HEK293 (cell line): ENCODE data around the gene AP1S1.

Experiments
- CTCF ChIA-PET: fragments of 350-600 bp; formaldehyde crosslinking; extraction: SDS; loops from one replicate; lab custom pipeline; 2021; ENCODE audit warnings: antibody characterized with exemption; lab: Yijun Ruan, JAX
- POLR2A ChIA-PET: fragments of 300-600 bp; formaldehyde crosslinking; extraction: SDS; loops from one replicate; lab custom pipeline; 2020; ENCODE audit warnings: antibody characterized with exemption, inconsistent platforms; lab: Yijun Ruan, JAX
- H3K27ac ChIP-seq: fragments of 200-500 bp; sonication (Bioruptor generic); 2 replicates; pipeline ENCODE4 v1.5.1; 2014; ENCODE audit warnings: low read depth, low read length, control low read depth, inconsistent platforms; ENCODE audit errors: extremely low read depth
- H3K36me3 ChIP-seq, 2 experiments: fragments of 200-500 bp in 1 of 2; sonication (Bioruptor generic) in 1 of 2; 1 replicate in 1 of 2; 2 replicates in 1 of 2; pipeline ENCODE4 v1.5.1; 2014 to 2017; ENCODE audit warnings: inconsistent platforms in 2 of 2, low read length in 2 of 2; ENCODE audit not compliant: control insufficient read depth in 2 of 2, insufficient read depth in 1 of 2
- H3K4me1 ChIP-seq: fragments of 200-500 bp; sonication (Bioruptor generic); 2 replicates; pipeline ENCODE4 v1.5.1; 2014; ENCODE audit warnings: mild to moderate bottlenecking, low read length, inconsistent platforms; ENCODE audit not compliant: control insufficient read depth, insufficient read depth
- H3K4me3 ChIP-seq: 2 replicates; pipeline ENCODE4 v1.5.1; 2011; ENCODE audit warnings: low read depth, mild to moderate bottlenecking, control low read depth, low read length, moderate library complexity
- H3K9me3 ChIP-seq: fragments of 200-500 bp; sonication (Bioruptor generic); 2 replicates; pipeline ENCODE4 v1.5.1; 2014; ENCODE audit warnings: low read depth, low read length, inconsistent platforms; ENCODE audit not compliant: control insufficient read depth, insufficient read depth
- GFI1B ChIP-seq: fragments of 450-650 bp; formaldehyde crosslinking; IDR thresholded peaks from 2 replicates; pipeline ENCODE4 v1.5.1; 2016; ENCODE audit warnings: missing biosample characterization, missing genetic modification characterization
- GLIS1 ChIP-seq: fragments of 450-650 bp; formaldehyde crosslinking; IDR thresholded peaks from 2 replicates; pipeline ENCODE4 v1.5.1; 2016; ENCODE audit warnings: missing biosample characterization, missing genetic modification characterization
- REPIN1 ChIP-seq: fragments of 450-650 bp; formaldehyde crosslinking; IDR thresholded peaks from 2 replicates; pipeline ENCODE4 v1.5.1; 2017; ENCODE audit warnings: missing biosample characterization, missing genetic modification characterization, low read depth
- SCRT1 ChIP-seq: fragments of 450-650 bp; formaldehyde crosslinking; IDR thresholded peaks from 2 replicates; pipeline ENCODE4 v1.5.1; 2016; ENCODE audit warnings: missing biosample characterization, missing genetic modification characterization, borderline replicate concordance
- ZBTB7A ChIP-seq: fragments of 450-650 bp; formaldehyde crosslinking; IDR thresholded peaks from 2 replicates; pipeline ENCODE4 v1.5.1; 2016; ENCODE audit warnings: low read depth, missing biosample characterization, missing genetic modification characterization
- ZFP37 ChIP-seq: fragments of 450-650 bp; formaldehyde crosslinking; IDR thresholded peaks from 2 replicates; pipeline ENCODE4 v1.5.1; 2016; ENCODE audit warnings: missing biosample characterization, missing genetic modification characterization
- ZFP41 ChIP-seq: fragments of 450-650 bp; formaldehyde crosslinking; IDR thresholded peaks from 2 replicates; pipeline ENCODE4 v1.5.1; 2016; ENCODE audit warnings: missing biosample characterization, missing genetic modification characterization, borderline replicate concordance
- ZNF10 ChIP-seq: fragments of 450-650 bp; formaldehyde crosslinking; IDR thresholded peaks from 2 replicates; pipeline ENCODE4 v1.5.1; 2017; ENCODE audit warnings: missing biosample characterization, missing genetic modification characterization
- ZNF114 ChIP-seq: fragments of 450-650 bp; formaldehyde crosslinking; IDR thresholded peaks from 2 replicates; pipeline ENCODE4 v1.5.0; 2017; ENCODE audit warnings: missing biosample characterization, missing genetic modification characterization
- ZNF133 ChIP-seq: fragments of 450-650 bp; formaldehyde crosslinking; IDR thresholded peaks from 2 replicates; pipeline ENCODE4 v1.5.1; 2016; ENCODE audit warnings: missing biosample characterization, missing genetic modification characterization
- ZNF140 ChIP-seq: fragments of 450-650 bp; formaldehyde crosslinking; IDR thresholded peaks from 2 replicates; pipeline ENCODE4 v1.5.1; 2016; ENCODE audit warnings: missing biosample characterization, missing genetic modification characterization
- ZNF18 ChIP-seq: fragments of 450-650 bp; formaldehyde crosslinking; IDR thresholded peaks from 2 replicates; pipeline ENCODE4 v1.5.1; 2016; ENCODE audit warnings: missing biosample characterization, missing genetic modification characterization
- ZNF184 ChIP-seq: fragments of 450-650 bp; IDR thresholded peaks from 2 replicates; pipeline ENCODE4 v1.5.1; 2018; ENCODE audit warnings: missing biosample characterization, mild to moderate bottlenecking, missing genetic modification characterization
- ZNF433 ChIP-seq: fragments of 450-650 bp; formaldehyde crosslinking; IDR thresholded peaks from 2 replicates; pipeline ENCODE4 v1.5.1; 2016; ENCODE audit warnings: missing biosample characterization, missing genetic modification characterization, low read depth
- ZNF473 ChIP-seq: fragments of 450-650 bp; formaldehyde crosslinking; IDR thresholded peaks from 2 replicates; pipeline ENCODE4 v1.5.1; 2017; ENCODE audit warnings: missing biosample characterization, missing genetic modification characterization
- ZNF629 ChIP-seq: fragments of 450-650 bp; formaldehyde crosslinking; IDR thresholded peaks from 2 replicates; pipeline ENCODE4 v1.5.1; 2017; ENCODE audit warnings: missing biosample characterization, missing genetic modification characterization
- ZNF677 ChIP-seq: fragments of 450-650 bp; IDR thresholded peaks from 2 replicates; pipeline ENCODE4 v1.5.0; 2018; ENCODE audit warnings: missing biosample characterization, mild to moderate bottlenecking, missing genetic modification characterization, moderate library complexity
- TF ChIP-seq, protein P1 (sequence below): fragments of 450-650 bp; formaldehyde crosslinking; IDR thresholded peaks from 2 replicates; pipeline ENCODE4 v1.5.1; 2017; ENCODE audit warnings: missing biosample characterization, mild to moderate bottlenecking, missing genetic modification characterization, moderate library complexity
- TF ChIP-seq, protein P2 (sequence below): fragments of 450-650 bp; formaldehyde crosslinking; IDR thresholded peaks from 2 replicates; pipeline ENCODE4 v1.5.1; 2017; ENCODE audit warnings: missing biosample characterization, missing genetic modification characterization
- TF ChIP-seq, protein P3 (sequence below): fragments of 450-650 bp; formaldehyde crosslinking; IDR thresholded peaks from 2 replicates; pipeline ENCODE4 v1.5.1; 2016; ENCODE audit warnings: missing biosample characterization, missing genetic modification characterization
- TF ChIP-seq, protein P4 (sequence below): fragments of 450-650 bp; formaldehyde crosslinking; IDR thresholded peaks from 2 replicates; pipeline ENCODE4 v1.5.1; 2016; ENCODE audit warnings: missing biosample characterization, missing genetic modification characterization
- TF ChIP-seq, protein P5 (sequence below): fragments of 450-650 bp; formaldehyde crosslinking; IDR thresholded peaks from 2 replicates; pipeline ENCODE4 v1.5.1; 2016; ENCODE audit warnings: missing biosample characterization, missing genetic modification characterization
- TF ChIP-seq, protein P6 (sequence below): fragments of 450-650 bp; formaldehyde crosslinking; IDR thresholded peaks from 2 replicates; pipeline ENCODE4 v1.5.1; 2016; ENCODE audit warnings: missing biosample characterization, missing genetic modification characterization

The AP1S1 gene

GRCh38 chr7:101125989-101126650 lies 28.2 kb upstream of the AP1S1 start:
- Histone ChIP-seq H3K4me3 (no peak overlapping the region), H3K27ac (no peak overlapping the region), H3K4me1 (no peaks in the 10 kb centered on the region; the same call in 1 of the 2 replicates), H3K9me3 (no peaks in the 10 kb centered on the region), H3K36me3 (no peaks in the 10 kb centered on the region)
- POLR2A ChIA-PET, result interaction anchor here (0.6 to 1.6 kb wide), 7 partner anchors 10 to 250 kb away, joined by 3 to 4 read pairs (median 3); partner anchors contain the start of gene VGF
- TF ChIP-seq ZNF629 (tag by site-specific recombination), result no peak
- TF ChIP-seq, protein P1, sequence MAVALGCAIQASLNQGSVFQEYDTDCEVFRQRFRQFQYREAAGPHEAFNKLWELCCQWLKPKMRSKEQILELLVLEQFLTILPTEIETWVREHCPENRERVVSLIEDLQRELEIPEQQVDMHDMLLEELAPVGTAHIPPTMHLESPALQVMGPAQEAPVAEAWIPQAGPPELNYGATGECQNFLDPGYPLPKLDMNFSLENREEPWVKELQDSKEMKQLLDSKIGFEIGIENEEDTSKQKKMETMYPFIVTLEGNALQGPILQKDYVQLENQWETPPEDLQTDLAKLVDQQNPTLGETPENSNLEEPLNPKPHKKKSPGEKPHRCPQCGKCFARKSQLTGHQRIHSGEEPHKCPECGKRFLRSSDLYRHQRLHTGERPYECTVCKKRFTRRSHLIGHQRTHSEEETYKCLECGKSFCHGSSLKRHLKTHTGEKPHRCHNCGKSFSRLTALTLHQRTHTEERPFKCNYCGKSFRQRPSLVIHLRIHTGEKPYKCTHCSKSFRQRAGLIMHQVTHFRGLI, result peak; percentile 71; the same call in 1 of the 2 replicates
- TF ChIP-seq, protein P2, sequence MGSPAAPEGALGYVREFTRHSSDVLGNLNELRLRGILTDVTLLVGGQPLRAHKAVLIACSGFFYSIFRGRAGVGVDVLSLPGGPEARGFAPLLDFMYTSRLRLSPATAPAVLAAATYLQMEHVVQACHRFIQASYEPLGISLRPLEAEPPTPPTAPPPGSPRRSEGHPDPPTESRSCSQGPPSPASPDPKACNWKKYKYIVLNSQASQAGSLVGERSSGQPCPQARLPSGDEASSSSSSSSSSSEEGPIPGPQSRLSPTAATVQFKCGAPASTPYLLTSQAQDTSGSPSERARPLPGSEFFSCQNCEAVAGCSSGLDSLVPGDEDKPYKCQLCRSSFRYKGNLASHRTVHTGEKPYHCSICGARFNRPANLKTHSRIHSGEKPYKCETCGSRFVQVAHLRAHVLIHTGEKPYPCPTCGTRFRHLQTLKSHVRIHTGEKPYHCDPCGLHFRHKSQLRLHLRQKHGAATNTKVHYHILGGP (tag by site-specific recombination), result 0 out of 2 replicates have a peak, but pooled peaks have one; percentile 18
- CTCF ChIA-PET, result interaction anchor here (0.6 to 6.7 kb wide), 7 partner anchors 11 to 860 kb away, joined by 3 to 37 read pairs (median 3); partner anchors contain the start of gene TRIM56

DNA sequence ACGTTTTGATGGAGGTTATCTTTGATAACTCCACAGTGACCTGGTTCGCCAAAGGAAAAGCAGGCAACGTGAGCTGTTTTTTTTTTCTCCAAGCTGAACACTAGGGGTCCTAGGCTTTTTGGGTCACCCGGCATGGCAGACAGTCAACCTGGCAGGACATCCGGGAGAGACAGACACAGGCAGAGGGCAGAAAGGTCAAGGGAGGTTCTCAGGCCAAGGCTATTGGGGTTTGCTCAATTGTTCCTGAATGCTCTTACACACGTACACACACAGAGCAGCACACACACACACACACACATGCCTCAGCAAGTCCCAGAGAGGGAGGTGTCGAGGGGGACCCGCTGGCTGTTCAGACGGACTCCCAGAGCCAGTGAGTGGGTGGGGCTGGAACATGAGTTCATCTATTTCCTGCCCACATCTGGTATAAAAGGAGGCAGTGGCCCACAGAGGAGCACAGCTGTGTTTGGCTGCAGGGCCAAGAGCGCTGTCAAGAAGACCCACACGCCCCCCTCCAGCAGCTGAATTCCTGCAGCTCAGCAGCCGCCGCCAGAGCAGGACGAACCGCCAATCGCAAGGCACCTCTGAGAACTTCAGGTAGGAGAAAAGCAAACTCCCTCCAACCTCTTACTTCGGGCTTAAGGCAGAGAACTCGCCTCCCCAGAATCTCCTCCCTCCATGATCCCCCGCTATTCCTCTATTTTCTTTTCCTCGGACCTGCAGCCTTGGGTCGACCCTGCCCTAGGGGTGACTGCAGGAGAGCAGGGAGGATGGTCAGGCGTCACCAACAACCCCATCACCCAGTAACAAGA lies 27.4 kb upstream of the AP1S1 start, which contains the start of gene SERPINE1:
Gene SERPINE1, plus strand, starts transcription at position 454 of the 809 bp plus-strand sequence. CDS start 1,290 bp downstream, outside the sequence.
- Histone ChIP-seq H3K4me1 (no peaks in the 10 kb centered on the region; the same call in 1 of the 2 replicates), H3K27ac (no peak within 1 kb of the TSS), H3K4me3 (peak within 1 kb of the TSS; percentile 4; the same call in 1 of the 2 replicates)
- TF ChIP-seq ZNF473 (no peak), ZNF184 (tag by site-specific recombination) (no peak), ZNF677 (no peak), ZNF18 (no peak), ZFP37 (tag by site-specific recombination) (peak; percentile 47; the same call in 1 of the 2 replicates), SCRT1 (tag by site-specific recombination) (no peak), GFI1B (tag by site-specific recombination) (no peak), ZNF10 (no peak), ZNF114 (tag by site-specific recombination) (no peak), ZFP41 (tag by site-specific recombination) (no peak), ZBTB7A (tag by site-specific recombination) (0 out of 2 replicates have a peak, but pooled peaks have one; percentile 32), ZNF133 (tag by site-specific recombination) (peak; percentile 43; the same call in 1 of the 2 replicates), ZNF140 (tag by site-specific recombination) (no peak), REPIN1 (tag by site-specific recombination) (no peak), GLIS1 (tag by site-specific recombination) (peak; percentile 23; the same call in 1 of the 2 replicates), ZNF433 (tag by site-specific recombination) (no peak)
- TF ChIP-seq, protein P3, sequence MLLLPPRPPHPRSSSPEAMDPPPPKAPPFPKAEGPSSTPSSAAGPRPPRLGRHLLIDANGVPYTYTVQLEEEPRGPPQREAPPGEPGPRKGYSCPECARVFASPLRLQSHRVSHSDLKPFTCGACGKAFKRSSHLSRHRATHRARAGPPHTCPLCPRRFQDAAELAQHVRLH (tag by site-specific recombination), result no peak
- TF ChIP-seq, protein P4, sequence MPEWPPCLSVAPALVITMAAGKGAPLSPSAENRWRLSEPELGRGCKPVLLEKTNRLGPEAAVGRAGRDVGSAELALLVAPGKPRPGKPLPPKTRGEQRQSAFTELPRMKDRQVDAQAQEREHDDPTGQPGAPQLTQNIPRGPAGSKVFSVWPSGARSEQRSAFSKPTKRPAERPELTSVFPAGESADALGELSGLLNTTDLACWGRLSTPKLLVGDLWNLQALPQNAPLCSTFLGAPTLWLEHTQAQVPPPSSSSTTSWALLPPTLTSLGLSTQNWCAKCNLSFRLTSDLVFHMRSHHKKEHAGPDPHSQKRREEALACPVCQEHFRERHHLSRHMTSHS, result no peak
- TF ChIP-seq, protein P5, sequence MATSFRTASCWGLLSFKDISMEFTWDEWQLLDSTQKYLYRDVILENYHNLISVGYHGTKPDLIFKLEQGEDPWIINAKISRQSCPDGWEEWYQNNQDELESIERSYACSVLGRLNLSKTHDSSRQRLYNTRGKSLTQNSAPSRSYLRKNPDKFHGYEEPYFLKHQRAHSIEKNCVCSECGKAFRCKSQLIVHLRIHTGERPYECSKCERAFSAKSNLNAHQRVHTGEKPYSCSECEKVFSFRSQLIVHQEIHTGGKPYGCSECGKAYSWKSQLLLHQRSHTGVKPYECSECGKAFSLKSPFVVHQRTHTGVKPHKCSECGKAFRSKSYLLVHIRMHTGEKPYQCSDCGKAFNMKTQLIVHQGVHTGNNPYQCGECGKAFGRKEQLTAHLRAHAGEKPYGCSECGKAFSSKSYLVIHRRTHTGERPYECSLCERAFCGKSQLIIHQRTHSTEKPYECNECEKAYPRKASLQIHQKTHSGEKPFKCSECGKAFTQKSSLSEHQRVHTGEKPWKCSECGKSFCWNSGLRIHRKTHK (tag by site-specific recombination), result no peak
- TF ChIP-seq, protein P6, sequence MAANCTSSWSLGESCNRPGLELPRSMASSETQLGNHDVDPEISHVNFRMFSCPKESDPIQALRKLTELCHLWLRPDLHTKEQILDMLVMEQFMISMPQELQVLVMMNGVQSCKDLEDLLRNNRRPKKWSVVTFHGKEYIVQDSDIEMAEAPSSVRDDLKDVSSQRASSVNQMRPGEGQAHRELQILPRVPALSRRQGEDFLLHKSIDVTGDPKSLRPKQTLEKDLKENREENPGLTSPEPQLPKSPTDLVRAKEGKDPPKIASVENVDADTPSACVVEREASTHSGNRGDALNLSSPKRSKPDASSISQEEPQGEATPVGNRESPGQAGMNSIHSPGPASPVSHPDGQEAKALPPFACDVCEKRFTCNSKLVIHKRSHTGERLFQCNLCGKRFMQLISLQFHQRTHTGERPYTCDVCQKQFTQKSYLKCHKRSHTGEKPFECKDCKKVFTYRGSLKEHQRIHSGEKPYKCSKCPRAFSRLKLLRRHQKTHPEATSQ (tag by site-specific recombination), result no peak

More for the DNA sequence above, 27.4 kb upstream of the AP1S1 start, which contains the start of gene SERPINE1:
- Histone ChIP-seq H3K9me3 (no peaks in the 10 kb centered on the region), H3K36me3 (no peaks in the 10 kb centered on the region)
- ChIA-PET POLR2A (interaction anchor here (0.6 to 1.6 kb wide), 6 partner anchors 10 to 39 kb away, joined by 3 to 4 read pairs (median 3); partner anchors contain the start of gene VGF), CTCF (interaction anchor here (0.7 to 6.7 kb wide), 4 partner anchors 11 to 42 kb away, joined by 3 to 37 read pairs (median 6); partner anchors contain the start of gene TRIM56)
